ENCODE results near the gene GNA12. TPM values are rescaled to one million over a fixed set of nuclear protein-coding genes. Genes with fewer than 3 reads are reported as not detected.

The GNA12 gene
- total RNA-seq, 1 donor from 2014 or later: 67.2 TPM

DNA sequence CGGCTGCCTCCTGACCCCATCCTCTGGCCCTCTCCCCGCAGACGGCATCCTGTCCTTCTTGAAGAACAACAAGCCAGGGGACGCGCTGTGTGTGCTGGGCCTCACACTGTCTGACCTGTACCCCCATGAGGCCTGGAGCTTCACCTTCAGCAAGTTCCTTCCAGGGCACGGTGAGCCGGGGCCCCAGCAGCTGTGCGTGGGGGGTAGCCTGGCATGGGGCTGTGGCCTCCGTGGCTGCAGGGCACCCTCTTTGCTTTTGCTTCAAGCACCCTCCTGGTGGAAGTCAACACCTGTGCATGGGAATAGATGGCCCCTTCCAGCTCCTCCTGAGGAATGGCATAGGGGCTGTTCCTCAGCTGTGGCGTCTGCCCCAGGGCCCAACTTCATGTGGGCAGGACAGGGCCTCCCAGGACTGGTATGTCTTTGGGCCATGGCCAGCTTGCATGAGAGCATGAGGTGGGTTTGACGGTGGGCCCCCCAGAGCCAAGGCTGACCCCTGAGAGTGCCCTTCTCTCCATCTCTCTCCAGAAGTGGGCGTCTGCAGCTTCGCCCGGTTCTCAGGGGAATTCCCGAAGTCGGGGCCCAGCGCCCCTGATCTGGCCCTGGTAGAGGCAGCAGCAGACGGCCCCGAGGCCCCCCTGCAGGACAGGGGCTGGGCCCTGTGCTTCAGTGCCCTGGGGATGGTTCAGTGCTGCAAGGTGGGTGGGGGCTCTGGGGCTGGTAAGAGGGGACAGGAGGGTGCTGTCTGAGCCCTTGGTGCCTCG lies 135.4 kb downstream of the GNA12 start:
- peaks cover 9% of the 10 kb centered on the region for H4K20me1 ChIP-seq (ENCODE audit: insufficient read depth, low read length)
- Mint-ChIP-seq H3K9me3 (ENCODE audit: unreplicated experiment) (peaks cover 4% of the 10 kb centered on the region), H3K27ac (ENCODE audit: unreplicated experiment) (no peak overlapping the region), H3K4me3 (ENCODE audit: unreplicated experiment) (no peak overlapping the region), H3K4me1 (ENCODE audit: low read depth, unreplicated experiment) (no peaks in the 10 kb centered on the region), H3K27me3 (ENCODE audit: low read depth, unreplicated experiment) (peaks cover 4% of the 10 kb centered on the region), H3K36me3 (ENCODE audit: low read depth, unreplicated experiment) (peaks cover 8% of the 10 kb centered on the region)
- no peak overlapping the region for H3K4me2 ChIP-seq (ENCODE audit: low read length)
- no peaks in the 10 kb centered on the region for H3K36me3 ChIP-seq (ENCODE audit: insufficient read depth, low read length)
- H3K4me3 ChIP-seq (ENCODE audit: insufficient read depth, low read depth, low read length): no peak overlapping the region
- no peak for DNase-seq (ENCODE audit: low read depth)
- no peak overlapping the region for H3K27ac ChIP-seq (ENCODE audit: low read depth, low read length)
- H3K9ac ChIP-seq (ENCODE audit: low read length): no peak overlapping the region
- H2AFZ ChIP-seq (ENCODE audit: low read depth, low read length): no peak overlapping the region
- no peak for FAIRE-seq
- no peaks in the 10 kb centered on the region for H3K79me2 ChIP-seq (ENCODE audit: insufficient read depth, low read length)
- TF ChIP-seq, protein P1, sequence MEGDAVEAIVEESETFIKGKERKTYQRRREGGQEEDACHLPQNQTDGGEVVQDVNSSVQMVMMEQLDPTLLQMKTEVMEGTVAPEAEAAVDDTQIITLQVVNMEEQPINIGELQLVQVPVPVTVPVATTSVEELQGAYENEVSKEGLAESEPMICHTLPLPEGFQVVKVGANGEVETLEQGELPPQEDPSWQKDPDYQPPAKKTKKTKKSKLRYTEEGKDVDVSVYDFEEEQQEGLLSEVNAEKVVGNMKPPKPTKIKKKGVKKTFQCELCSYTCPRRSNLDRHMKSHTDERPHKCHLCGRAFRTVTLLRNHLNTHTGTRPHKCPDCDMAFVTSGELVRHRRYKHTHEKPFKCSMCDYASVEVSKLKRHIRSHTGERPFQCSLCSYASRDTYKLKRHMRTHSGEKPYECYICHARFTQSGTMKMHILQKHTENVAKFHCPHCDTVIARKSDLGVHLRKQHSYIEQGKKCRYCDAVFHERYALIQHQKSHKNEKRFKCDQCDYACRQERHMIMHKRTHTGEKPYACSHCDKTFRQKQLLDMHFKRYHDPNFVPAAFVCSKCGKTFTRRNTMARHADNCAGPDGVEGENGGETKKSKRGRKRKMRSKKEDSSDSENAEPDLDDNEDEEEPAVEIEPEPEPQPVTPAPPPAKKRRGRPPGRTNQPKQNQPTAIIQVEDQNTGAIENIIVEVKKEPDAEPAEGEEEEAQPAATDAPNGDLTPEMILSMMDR (IDR thresholded peaks at IDR 0.05; ENCODE audit: insufficient read depth, low read depth, low read length): no peak
- TF ChIP-seq EZH2 (IDR thresholded peaks at IDR 0.05; ENCODE audit: insufficient read depth, low read length): no peak
- no peaks in the 10 kb centered on the region for H3K9me3 ChIP-seq (ENCODE audit: insufficient read depth, low read depth, low read length)
- no peaks in the 10 kb centered on the region for H3K27me3 ChIP-seq (ENCODE audit: insufficient read depth, low read length)
- no peaks in the 10 kb centered on the region for H3K4me1 ChIP-seq (ENCODE audit: insufficient read depth, low read length)

DNA sequence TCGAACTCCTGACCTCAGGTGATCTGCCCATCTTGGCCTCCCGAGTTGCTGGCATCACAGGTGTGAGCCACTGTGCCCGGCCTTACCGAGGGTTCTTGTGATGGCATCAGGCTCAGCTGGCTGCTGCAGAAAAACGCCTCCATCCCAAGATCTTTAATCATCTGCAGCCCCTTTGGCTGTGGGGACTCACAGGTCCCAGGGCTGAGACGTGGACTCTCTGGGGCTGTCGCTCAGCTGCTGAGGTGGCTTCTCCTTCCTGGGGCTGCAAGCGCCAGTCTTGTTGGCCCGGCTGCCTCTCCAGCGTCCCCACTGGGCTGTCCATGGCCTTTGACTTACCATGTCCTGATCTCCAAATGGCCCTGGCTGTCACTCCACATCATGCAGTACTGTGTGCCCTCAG lies 136.1 kb downstream of the GNA12 start:
- TF ChIP-seq, protein P1 (IDR thresholded peaks at IDR 0.05; ENCODE audit: insufficient read depth, low read depth, low read length): no peak
- no peak for TF ChIP-seq EZH2 (IDR thresholded peaks at IDR 0.05; ENCODE audit: insufficient read depth, low read length)

DNA sequence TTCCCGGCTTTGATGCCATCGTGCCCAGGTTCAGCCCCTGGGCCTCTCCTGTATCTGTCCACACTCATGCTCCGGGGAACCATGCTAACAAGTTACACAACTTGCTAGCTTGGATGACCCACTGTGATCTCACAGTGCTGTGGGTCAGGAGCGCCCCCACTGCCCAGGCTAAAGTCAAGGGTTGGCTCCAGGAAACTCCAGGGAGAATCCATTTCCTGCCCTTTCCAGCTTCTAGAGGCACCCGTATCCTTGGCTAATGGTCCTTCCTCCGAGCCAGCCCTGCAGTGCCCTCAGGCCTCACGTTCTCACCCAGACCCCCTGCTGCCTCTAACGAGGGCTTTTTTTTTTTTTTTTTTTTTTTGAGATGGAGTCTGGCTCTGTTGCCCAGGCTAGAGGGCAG lies 136.6 kb downstream of the GNA12 start:
- no peak overlapping the region for H3K4me3 ChIP-seq (ENCODE audit: insufficient read depth, low read depth, low read length)
- Mint-ChIP-seq H3K9me3 (ENCODE audit: unreplicated experiment) (peaks cover 5% of the 10 kb centered on the region), H3K27ac (ENCODE audit: unreplicated experiment) (no peak overlapping the region), H3K4me3 (ENCODE audit: unreplicated experiment) (no peak overlapping the region), H3K27me3 (ENCODE audit: low read depth, unreplicated experiment) (peaks cover 9% of the 10 kb centered on the region), H3K4me1 (ENCODE audit: low read depth, unreplicated experiment) (no peaks in the 10 kb centered on the region), H3K36me3 (ENCODE audit: low read depth, unreplicated experiment) (peaks cover 6% of the 10 kb centered on the region)
- no peaks in the 10 kb centered on the region for H3K9me3 ChIP-seq (ENCODE audit: insufficient read depth, low read depth, low read length)
- no peaks in the 10 kb centered on the region for H3K4me1 ChIP-seq (ENCODE audit: insufficient read depth, low read length)
- no peak overlapping the region for H3K27ac ChIP-seq (ENCODE audit: low read depth, low read length)
- no peak overlapping the region for H3K4me2 ChIP-seq (ENCODE audit: low read length)
- peaks cover 9% of the 10 kb centered on the region for H4K20me1 ChIP-seq (ENCODE audit: insufficient read depth, low read length)
- no peak overlapping the region for H3K9ac ChIP-seq (ENCODE audit: low read length)
- no peak for FAIRE-seq
- TF ChIP-seq, protein P1 (IDR thresholded peaks at IDR 0.05; ENCODE audit: insufficient read depth, low read depth, low read length): no peak
- no peak for TF ChIP-seq EZH2 (IDR thresholded peaks at IDR 0.05; ENCODE audit: insufficient read depth, low read length)
- no peak for DNase-seq (ENCODE audit: low read depth)
- H2AFZ ChIP-seq (ENCODE audit: low read depth, low read length): no peak overlapping the region
- H3K79me2 ChIP-seq (ENCODE audit: insufficient read depth, low read length): no peaks in the 10 kb centered on the region
- H3K27me3 ChIP-seq (ENCODE audit: insufficient read depth, low read length): no peaks in the 10 kb centered on the region
- H3K36me3 ChIP-seq (ENCODE audit: insufficient read depth, low read length): no peaks in the 10 kb centered on the region

More for the DNA sequence above, 136.1 kb downstream of the GNA12 start:
- no peaks in the 10 kb centered on the region for H3K79me2 ChIP-seq (ENCODE audit: insufficient read depth, low read length)
- no peak overlapping the region for H2AFZ ChIP-seq (ENCODE audit: low read depth, low read length)
- Mint-ChIP-seq H3K9me3 (ENCODE audit: unreplicated experiment) (peaks cover 5% of the 10 kb centered on the region), H3K4me3 (ENCODE audit: unreplicated experiment) (no peak overlapping the region), H3K36me3 (ENCODE audit: low read depth, unreplicated experiment) (peaks cover 6% of the 10 kb centered on the region), H3K4me1 (ENCODE audit: low read depth, unreplicated experiment) (no peaks in the 10 kb centered on the region), H3K27ac (ENCODE audit: unreplicated experiment) (no peak overlapping the region), H3K27me3 (ENCODE audit: low read depth, unreplicated experiment) (peaks cover 9% of the 10 kb centered on the region)
- H3K9me3 ChIP-seq (ENCODE audit: insufficient read depth, low read depth, low read length): no peaks in the 10 kb centered on the region
- no peak overlapping the region for H3K9ac ChIP-seq (ENCODE audit: low read length)
- no peak overlapping the region for H3K27ac ChIP-seq (ENCODE audit: low read depth, low read length)
- H3K36me3 ChIP-seq (ENCODE audit: insufficient read depth, low read length): no peaks in the 10 kb centered on the region
- H3K4me1 ChIP-seq (ENCODE audit: insufficient read depth, low read length): no peaks in the 10 kb centered on the region
- no peak overlapping the region for H3K4me3 ChIP-seq (ENCODE audit: insufficient read depth, low read depth, low read length)
- no peaks in the 10 kb centered on the region for H3K27me3 ChIP-seq (ENCODE audit: insufficient read depth, low read length)
- H3K4me2 ChIP-seq (ENCODE audit: low read length): no peak overlapping the region
- DNase-seq (ENCODE audit: low read depth): no peak
- FAIRE-seq: no peak
- peaks cover 9% of the 10 kb centered on the region for H4K20me1 ChIP-seq (ENCODE audit: insufficient read depth, low read length)
